Psoas muscle (tissue), 8 donors: ENCODE results near the gene CKAP5. TPM values are rescaled to one million over a fixed set of nuclear protein-coding genes. Genes with fewer than 3 reads are reported as not detected.

ENCODE experiments used
- ATAC-seq, 4 donors: fragments of 200-7000 bp; cut with Tn5 transposase; one replicate each; pipeline ENCODE4 v1.9.1; 2020; ENCODE audit warnings: moderate library complexity in 3 of 4, mild to moderate bottlenecking in 2 of 4
- DNase-seq, 2 donors: peaks; one replicate each; pipeline ENCODE4 v3.0.0-alpha.2; 2020
- H3K27ac ChIP-seq: fragments of 200-600 bp; one replicate; pipeline ENCODE4 v1.8.0; 2022
- H3K27me3 ChIP-seq, 3 donors: fragments of 200-600 bp in 1 of 3; one replicate each; pipeline versions ENCODE4 v1.6.1 to v1.8.0; 2013 to 2022; ENCODE audit warnings: low read length in 2 of 3, mild to moderate bottlenecking in 2 of 3, moderate library complexity in 1 of 3; ENCODE audit not compliant: insufficient read depth in 3 of 3
- H3K36me3 ChIP-seq, 2 donors: fragments of 200-600 bp in 1 of 2; one replicate each; pipeline versions ENCODE4 v1.6.1 to v1.8.0; 2013 to 2022; ENCODE audit warnings: low read depth in 1 of 2, mild to moderate bottlenecking in 1 of 2, moderate library complexity in 1 of 2; ENCODE audit not compliant: insufficient read depth in 1 of 2
- H3K4me1 ChIP-seq: fragments of 200-600 bp; one replicate; pipeline ENCODE4 v1.8.0; 2022
- H3K4me3 ChIP-seq: fragments of 200-600 bp; one replicate; pipeline ENCODE4 v1.8.0; 2022; ENCODE audit warnings: mild to moderate bottlenecking
- H3K9me3 ChIP-seq: fragments of 200-600 bp; one replicate; pipeline ENCODE4 v1.8.0; 2022
- CTCF ChIP-seq: fragments of 200-600 bp; IDR thresholded peaks from one replicate; pipeline ENCODE4 v1.8.0; 2022; ENCODE audit warnings: antibody characterized with exemption
- WGBS, 3 donors: extraction: QIAGEN DNeasy Blood & Tissue Kit; methylation state at CpG; one replicate each; pipeline versions ENCODE4 v1.1.6 to v1.1.7; 2013; 5-methylcytosine and 5-hydroxymethylcytosine counted together
- intact Hi-C, 2 donors: fragments of 100-400 bp; cut with DNase I; formaldehyde crosslinking; loops; one replicate each; pipeline versions ENCODE4 v1.11.0 to v1.14.2; 2022
- polyA plus RNA-seq, 3 donors: library from polyadenylated mRNA; stranded (reverse); fragments of 200-250 nt; gene quantifications; one replicate each; pipeline ENCODE4 v1.2.3, GENCODE V29; 2013
- total RNA-seq, 4 donors: library from RNA; stranded (reverse); fragmentation: NEBNext Ultra II Directional in 2 of 4; extraction: Animal tissue kit (Norgen Biotek cat#: 25700) in 2 of 4; gene quantifications; one replicate each; pipeline versions ENCODE4 v1.2.1 to v1.2.4, GENCODE V29; 2021 to 2023
- donor health status: healthy with polysubstance abuse.
- donor health status: DM: no; HTN: no; CAD: no; lungs with moderate emphysema.
- donor health status: Bipolar disorder and iron deficiency.
- donor health status: healthy.
- donor health status: DM: yes; HTN: yes; CAD: no.
- donor health status: DM: no; HTN: no; CAD: no.
- donor health status: DM: no; HTN: no; CAD: no.
- donor health status: DM: yes; HTN: yes; CAD: no.

CKAP5 gene
- total and polyA plus RNA-seq, 7 donors, result 21.0 to 160 (median 86.4) TPM

GRCh38 chr11:46761807-46762206 lies 84.3 kb downstream of the CKAP5 start:
- no peak for TF ChIP-seq CTCF
- peaks cover 15 to 100% of the 10 kb centered on the region in 2 donors for H3K36me3 ChIP-seq
- no peaks in the 10 kb centered on the region for H3K27me3 ChIP-seq
- 60 to 88% (median 70%) methylated on average over 4 of the region's 4 CpGs for WGBS, 3 donors
- intact Hi-C loops, result loop anchor here in 1 of 2 donors (10.0 kb wide), 1 partner anchor 97 kb away; no protein-coding TSS in a partner anchor
- no peaks in the 10 kb centered on the region for H3K9me3 ChIP-seq
- peak overlapping the region; percentile 62 for H3K27ac ChIP-seq
- peaks cover 10% of the 10 kb centered on the region for H3K4me1 ChIP-seq
- ATAC-seq (peak in 3 of 4 donors; percentile 18 to 51 (median 50)), DNase-seq (no peak)
- no peak overlapping the region for H3K4me3 ChIP-seq

GRCh38 chr11:46760429-46761128 lies 85.5 kb downstream of the CKAP5 start:
- Histone ChIP-seq H3K27me3 (no peaks in the 10 kb centered on the region), H3K27ac (peak overlapping the region; percentile 62), H3K4me1 (peaks cover 10% of the 10 kb centered on the region), H3K4me3 (no peak overlapping the region), H3K36me3 (peaks cover 15 to 100% of the 10 kb centered on the region in 2 donors), H3K9me3 (no peaks in the 10 kb centered on the region)
- DNase-seq (no peak), ATAC-seq (peak; percentile 59 to 85 (median 78))
- TF ChIP-seq CTCF, result no peak
- intact Hi-C loops, result loop anchor here in 1 of 2 donors (10.0 kb wide), 1 partner anchor 96 kb away; no protein-coding TSS in a partner anchor
- 58 to 82% (median 61%) methylated on average over 6 of the region's 6 CpGs for WGBS, 3 donors

GRCh38 chr11:46759196-46759595 lies 86.9 kb downstream of the CKAP5 start:
- ATAC-seq (no peak), DNase-seq (no peak)
- H3K27me3 ChIP-seq, result no peaks in the 10 kb centered on the region
- H3K4me1 ChIP-seq, result peaks cover 10% of the 10 kb centered on the region
- H3K4me3 ChIP-seq, result no peak overlapping the region
- TF ChIP-seq CTCF, result no peak
- whole genome bisulfite sequencing, 3 donors, result 92 to 95% (median 93%) methylated on average over 6 of the region's 6 CpGs
- intact Hi-C loops, result loop anchor here in 1 of 2 donors (5.0 kb wide), 2 partner anchors 38 to 87 kb away; no protein-coding TSS in a partner anchor
- H3K9me3 ChIP-seq, result no peaks in the 10 kb centered on the region
- H3K27ac ChIP-seq, result no peak overlapping the region
- H3K36me3 ChIP-seq, result peaks cover 20 to 100% of the 10 kb centered on the region in 2 donors

GRCh38 chr11:46755962-46756361 lies 90.1 kb downstream of the CKAP5 start:
- no peak for TF ChIP-seq CTCF
- DNase-seq (no peak), ATAC-seq (no peak)
- intact Hi-C loops, result loop anchor here in 1 of 2 donors (5.0 kb wide), 2 partner anchors 41 to 84 kb away; no protein-coding TSS in a partner anchor
- Histone ChIP-seq H3K27ac (no peak overlapping the region), H3K4me3 (no peak overlapping the region), H3K9me3 (no peaks in the 10 kb centered on the region), H3K36me3 (peaks cover 16 to 99% of the 10 kb centered on the region in 2 donors), H3K4me1 (no peaks in the 10 kb centered on the region), H3K27me3 (no peaks in the 10 kb centered on the region)
